HepG2 (cell line): Measurements from ENCODE around the gene DUSP2.

ENCODE experiments used
- EZH2 ChIP-seq: conservative IDR thresholded peaks from 2 replicates; pipeline ENCODE4 v1.6.1; 2012; ENCODE audit warnings: mild to moderate bottlenecking, low read depth, low read length, moderate library complexity
- FOXK2 ChIP-seq: fragments of 450-650 bp; IDR thresholded peaks from 2 replicates; pipeline ENCODE4 v1.6.1; 2016
- NONO ChIP-seq, 2 experiments: fragments of 450-650 bp in 1 of 2; sonication (generic) in 1 of 2; formaldehyde crosslinking in 1 of 2; IDR thresholded peaks in 1 of 2; conservative IDR thresholded peaks in 1 of 2; 2 replicates each; pipeline versions ENCODE4 v1.6.1 to v1.8.0; 2017 to 2022; ENCODE audit warnings: mild to moderate bottlenecking in 1 of 2, missing genetic modification reagents in 1 of 2, moderate library complexity in 1 of 2
- POLR2A ChIP-seq, 2 experiments: IDR thresholded peaks; 2 replicates each; pipeline ENCODE4 v1.6.1; 2011; ENCODE audit warnings: low read depth in 2 of 2, low read length in 2 of 2, mild to moderate bottlenecking in 1 of 2, moderate library complexity in 1 of 2; ENCODE audit not compliant: insufficient read depth in 1 of 2
- SP1 ChIP-seq, 2 experiments: fragments of 450-650 bp in 1 of 2; sonication (generic) in 1 of 2; formaldehyde crosslinking in 1 of 2; IDR thresholded peaks; 2 replicates each; pipeline versions ENCODE4 v1.4.0 to v1.6.1; 2016 to 2020; ENCODE audit warnings: missing genetic modification reagents in 1 of 2
- SRF ChIP-seq: IDR thresholded peaks from 2 replicates; pipeline ENCODE4 v1.6.1; 2011; ENCODE audit warnings: mild to moderate bottlenecking, low read depth, low read length, moderate library complexity
- ZNF230 ChIP-seq: sonication (generic); formaldehyde crosslinking; IDR thresholded peaks from 2 replicates; pipeline ENCODE4 v1.4.0; 2020; ENCODE audit warnings: mild to moderate bottlenecking, missing genetic modification reagents
- TF ChIP-seq, protein P1 (sequence below): sonication (generic); formaldehyde crosslinking; IDR thresholded peaks from 2 replicates; pipeline ENCODE4 v1.4.0; 2020; ENCODE audit warnings: missing genetic modification reagents

- TF ChIP-seq FOXK2 (no peak), NONO (IDR thresholded peaks at IDR 0.05) (no peak), NONO (CRISPR knock-in tag; conservative IDR thresholded peaks at IDR 0.05) (no peak), SP1 (IDR thresholded peaks at IDR 0.05) (no peak), SP1 (CRISPR knock-in tag; IDR thresholded peaks at IDR 0.05) (no peak), POLR2A (IDR thresholded peaks at IDR 0.05; ENCODE audit: insufficient read depth in 1 of 2, low read depth in 2 of 2, low read length in 2 of 2) (no peak), EZH2 (no peak), SRF (no peak), ZNF230 (CRISPR knock-in tag) (no peak)
- TF ChIP-seq, protein P1, sequence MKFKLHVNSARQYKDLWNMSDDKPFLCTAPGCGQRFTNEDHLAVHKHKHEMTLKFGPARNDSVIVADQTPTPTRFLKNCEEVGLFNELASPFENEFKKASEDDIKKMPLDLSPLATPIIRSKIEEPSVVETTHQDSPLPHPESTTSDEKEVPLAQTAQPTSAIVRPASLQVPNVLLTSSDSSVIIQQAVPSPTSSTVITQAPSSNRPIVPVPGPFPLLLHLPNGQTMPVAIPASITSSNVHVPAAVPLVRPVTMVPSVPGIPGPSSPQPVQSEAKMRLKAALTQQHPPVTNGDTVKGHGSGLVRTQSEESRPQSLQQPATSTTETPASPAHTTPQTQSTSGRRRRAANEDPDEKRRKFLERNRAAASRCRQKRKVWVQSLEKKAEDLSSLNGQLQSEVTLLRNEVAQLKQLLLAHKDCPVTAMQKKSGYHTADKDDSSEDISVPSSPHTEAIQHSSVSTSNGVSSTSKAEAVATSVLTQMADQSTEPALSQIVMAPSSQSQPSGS (CRISPR knock-in tag) = no peak
Observed at GRCh38 chr2:96181529-96181928, 36.3 kb upstream of the DUSP2 start.
